HL-60 (cell line): ENCODE results near the gene TOX3.

ENCODE experiments used
- CTCF ChIP-seq: IDR thresholded peaks from one replicate; pipeline ENCODE4 v1.5.1; 2011; ENCODE audit warnings: low read length, control low read depth, inconsistent platforms; ENCODE audit not compliant: insufficient read depth
- POLR2AphosphoS5 ChIP-seq: IDR thresholded peaks from 2 replicates; pipeline ENCODE4 v1.6.1; 2012; ENCODE audit warnings: low read depth

- TF ChIP-seq CTCF (no peak), POLR2AphosphoS5 (no peak)
These were observed 54.1 kb downstream of the TOX3 start for GRCh38 chr16:52492789-52493357.
